ENCODE results near the gene SCYGR3.
"Not testable (repeated sequence)": the region's sequence is repeated elsewhere in the genome, so short reads cannot be mapped to it uniquely, and the experiment has no call there.

DNA sequence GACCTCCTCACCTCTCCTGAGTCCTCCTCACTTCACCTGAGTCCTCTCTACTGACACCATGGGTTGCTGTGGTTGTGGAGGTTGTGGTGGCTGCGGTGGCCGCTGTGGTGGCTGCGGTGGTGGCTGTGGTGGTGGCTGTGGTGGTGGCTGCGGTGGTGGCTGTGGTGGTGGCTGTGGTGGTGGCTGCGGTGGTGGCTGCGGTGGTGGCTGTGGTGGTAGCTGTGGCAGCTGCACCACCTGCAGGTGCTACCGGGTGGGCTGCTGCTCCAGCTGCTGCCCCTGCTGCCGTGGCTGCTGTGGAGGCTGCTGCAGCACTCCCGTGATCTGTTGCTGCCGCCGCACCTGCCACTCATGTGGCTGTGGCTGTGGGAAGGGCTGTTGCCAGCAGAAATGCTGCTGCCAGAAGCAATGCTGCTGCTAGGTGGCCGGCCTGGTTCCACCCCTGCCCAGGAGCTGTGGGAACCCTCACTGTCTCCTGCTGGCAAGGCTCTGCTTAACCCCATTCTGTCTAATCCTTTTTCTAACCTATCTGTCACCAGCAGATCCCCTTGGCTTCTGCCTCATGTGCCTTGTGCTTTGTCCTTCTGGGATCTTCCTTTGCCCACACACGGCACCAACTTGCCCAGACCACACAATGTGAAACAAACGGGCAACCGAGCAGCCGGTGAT, 15.7 kb downstream of the SCYGR3 start, which contains the start of gene SCYGR2:
- TF ChIP-seq POLR2A, POLR2AphosphoS5, EP300 (IDR thresholded peaks at IDR 0.05): not testable (repeated sequence)

All from stomach (tissue), 4 donors.